HG03342 (cell line): ENCODE measurements around the gene LEPR.
"Not testable (repeated sequence)": the region's sequence is repeated elsewhere in the genome, so short reads cannot be mapped to it uniquely, and the experiment has no call there.

ENCODE experiments used
- ATAC-seq: cut with Tn5 transposase; IDR thresholded peaks from one replicate; pipeline ENCODE4 v1.9.1; 2021; ENCODE audit warnings: mild to moderate bottlenecking, moderate library complexity; ENCODE audit not compliant: unreplicated experiment

The LEPR gene, protein sequence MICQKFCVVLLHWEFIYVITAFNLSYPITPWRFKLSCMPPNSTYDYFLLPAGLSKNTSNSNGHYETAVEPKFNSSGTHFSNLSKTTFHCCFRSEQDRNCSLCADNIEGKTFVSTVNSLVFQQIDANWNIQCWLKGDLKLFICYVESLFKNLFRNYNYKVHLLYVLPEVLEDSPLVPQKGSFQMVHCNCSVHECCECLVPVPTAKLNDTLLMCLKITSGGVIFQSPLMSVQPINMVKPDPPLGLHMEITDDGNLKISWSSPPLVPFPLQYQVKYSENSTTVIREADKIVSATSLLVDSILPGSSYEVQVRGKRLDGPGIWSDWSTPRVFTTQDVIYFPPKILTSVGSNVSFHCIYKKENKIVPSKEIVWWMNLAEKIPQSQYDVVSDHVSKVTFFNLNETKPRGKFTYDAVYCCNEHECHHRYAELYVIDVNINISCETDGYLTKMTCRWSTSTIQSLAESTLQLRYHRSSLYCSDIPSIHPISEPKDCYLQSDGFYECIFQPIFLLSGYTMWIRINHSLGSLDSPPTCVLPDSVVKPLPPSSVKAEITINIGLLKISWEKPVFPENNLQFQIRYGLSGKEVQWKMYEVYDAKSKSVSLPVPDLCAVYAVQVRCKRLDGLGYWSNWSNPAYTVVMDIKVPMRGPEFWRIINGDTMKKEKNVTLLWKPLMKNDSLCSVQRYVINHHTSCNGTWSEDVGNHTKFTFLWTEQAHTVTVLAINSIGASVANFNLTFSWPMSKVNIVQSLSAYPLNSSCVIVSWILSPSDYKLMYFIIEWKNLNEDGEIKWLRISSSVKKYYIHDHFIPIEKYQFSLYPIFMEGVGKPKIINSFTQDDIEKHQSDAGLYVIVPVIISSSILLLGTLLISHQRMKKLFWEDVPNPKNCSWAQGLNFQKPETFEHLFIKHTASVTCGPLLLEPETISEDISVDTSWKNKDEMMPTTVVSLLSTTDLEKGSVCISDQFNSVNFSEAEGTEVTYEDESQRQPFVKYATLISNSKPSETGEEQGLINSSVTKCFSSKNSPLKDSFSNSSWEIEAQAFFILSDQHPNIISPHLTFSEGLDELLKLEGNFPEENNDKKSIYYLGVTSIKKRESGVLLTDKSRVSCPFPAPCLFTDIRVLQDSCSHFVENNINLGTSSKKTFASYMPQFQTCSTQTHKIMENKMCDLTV

DNA sequence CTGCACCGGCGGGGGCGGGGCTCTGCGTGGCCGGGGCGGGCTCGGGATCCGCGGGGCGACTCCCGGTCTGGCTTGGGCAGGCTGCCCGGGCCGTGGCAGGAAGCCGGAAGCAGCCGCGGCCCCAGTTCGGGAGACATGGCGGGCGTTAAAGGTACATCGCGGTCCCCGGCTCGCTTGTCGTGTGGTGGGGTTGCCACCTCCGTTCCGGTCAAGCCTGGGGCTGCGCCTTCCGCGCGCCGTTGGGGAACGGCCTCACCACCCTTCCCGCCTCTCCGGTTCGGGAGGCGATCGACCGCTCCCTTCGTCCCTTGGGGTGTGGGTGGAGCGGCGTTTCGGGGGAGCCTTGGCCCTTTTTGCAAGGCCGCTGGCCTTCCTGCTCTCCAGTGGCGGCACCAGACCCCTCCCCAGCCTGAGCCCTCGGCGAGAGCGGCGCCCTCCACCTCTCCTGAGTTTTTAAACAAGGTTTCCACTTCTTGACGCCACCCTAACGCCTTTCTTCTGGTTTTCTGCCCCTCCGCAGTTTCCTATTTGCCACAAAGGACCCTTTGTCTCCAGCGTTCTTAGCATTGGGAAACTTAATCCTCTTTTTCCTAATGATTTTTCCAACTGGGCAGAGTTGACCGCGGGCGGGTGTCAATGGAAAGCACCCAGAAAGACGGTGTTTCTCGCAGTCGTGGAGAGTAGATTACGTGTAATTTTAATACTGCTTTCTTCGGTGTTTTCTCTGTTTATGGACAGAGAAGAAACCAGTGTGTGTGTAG lies at the start of gene LEPR, which contains the start of gene LEPROT:
LEPR (plus strand) TSS at position 79 of the 761 bp plus-strand sequence. CDS start 144,898 bp downstream, outside the sequence.
LEPROT (plus strand) TSS at position 79 of the 761 bp plus-strand sequence; CDS start at position 136, 57 bp downstream.
- peak; percentile 5 for ATAC-seq

DNA sequence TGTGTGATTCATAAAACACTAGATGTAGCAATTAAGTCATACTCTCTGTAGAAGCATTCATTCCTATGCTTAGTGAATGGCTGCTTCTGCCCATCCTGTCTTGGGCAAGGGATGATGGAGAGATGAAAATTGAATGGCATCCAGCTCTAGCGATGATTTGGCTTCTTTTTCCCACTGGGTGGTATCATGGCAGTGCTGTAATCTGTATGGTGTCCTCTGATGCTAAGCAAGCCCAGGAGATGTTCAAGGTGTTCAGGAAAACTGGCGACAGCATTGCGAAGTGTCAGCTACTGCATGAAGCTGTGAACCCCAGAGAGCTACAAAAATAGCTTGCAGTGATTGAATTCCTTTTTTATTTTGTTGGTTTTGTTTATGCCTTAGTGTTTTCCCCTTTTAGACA lies 48.9 kb upstream of the LEPR start:
- no peak for ATAC-seq

DNA sequence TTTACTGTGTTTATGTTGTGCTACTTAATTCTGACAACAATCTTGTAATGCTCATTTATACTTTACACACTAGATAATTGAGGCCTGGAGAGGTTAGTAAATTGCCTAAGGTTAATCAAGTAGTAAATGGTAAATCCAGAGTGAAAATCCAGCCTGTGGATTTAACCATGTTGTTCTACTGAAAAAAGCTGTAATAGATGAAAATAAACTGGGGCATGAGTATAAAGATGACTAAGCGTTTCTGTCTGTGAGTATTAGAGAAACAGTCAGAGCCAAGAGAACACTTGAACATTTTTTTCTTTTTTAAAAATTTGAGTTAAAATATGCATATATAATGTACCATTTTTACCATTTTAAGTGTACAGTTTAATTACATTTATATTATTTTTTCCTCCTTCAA lies 47.9 kb upstream of the LEPR start:
- no peak for ATAC-seq

DNA sequence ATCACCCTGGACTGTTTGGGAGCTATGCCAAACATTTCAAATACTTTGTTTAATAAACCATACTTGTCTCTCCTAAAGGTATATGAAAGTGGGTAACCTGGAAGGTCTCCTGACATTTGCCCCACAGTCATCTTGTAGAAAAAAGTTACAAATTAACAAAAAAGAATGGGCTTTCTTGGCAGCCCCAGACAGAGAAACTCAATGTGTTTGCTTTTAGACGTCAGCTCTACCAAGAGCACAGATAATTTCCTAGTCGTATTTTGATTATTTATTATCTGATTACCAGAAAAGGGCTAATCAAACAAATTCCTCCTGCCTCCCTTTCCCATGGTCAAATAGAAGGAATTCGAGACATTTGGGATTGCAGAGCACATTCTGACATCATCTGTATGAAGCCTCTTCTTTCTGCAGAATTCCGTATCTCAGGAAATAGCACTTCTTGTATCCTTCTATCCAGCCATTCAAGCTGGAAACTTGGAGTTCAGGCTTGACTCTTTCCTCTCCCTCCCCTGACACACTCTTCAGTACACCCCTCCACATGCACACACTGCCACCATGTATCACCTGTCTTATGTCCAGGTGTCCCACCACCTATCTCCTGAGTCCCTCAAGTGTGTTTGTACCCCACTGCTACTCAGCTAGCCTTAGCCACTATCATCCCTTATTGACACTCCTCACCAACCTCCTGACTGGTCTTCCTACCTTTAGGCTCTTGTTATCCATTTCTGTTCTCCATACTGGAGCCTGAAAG lies 42.8 kb upstream of the LEPR start:
- ATAC-seq, result no peak

DNA sequence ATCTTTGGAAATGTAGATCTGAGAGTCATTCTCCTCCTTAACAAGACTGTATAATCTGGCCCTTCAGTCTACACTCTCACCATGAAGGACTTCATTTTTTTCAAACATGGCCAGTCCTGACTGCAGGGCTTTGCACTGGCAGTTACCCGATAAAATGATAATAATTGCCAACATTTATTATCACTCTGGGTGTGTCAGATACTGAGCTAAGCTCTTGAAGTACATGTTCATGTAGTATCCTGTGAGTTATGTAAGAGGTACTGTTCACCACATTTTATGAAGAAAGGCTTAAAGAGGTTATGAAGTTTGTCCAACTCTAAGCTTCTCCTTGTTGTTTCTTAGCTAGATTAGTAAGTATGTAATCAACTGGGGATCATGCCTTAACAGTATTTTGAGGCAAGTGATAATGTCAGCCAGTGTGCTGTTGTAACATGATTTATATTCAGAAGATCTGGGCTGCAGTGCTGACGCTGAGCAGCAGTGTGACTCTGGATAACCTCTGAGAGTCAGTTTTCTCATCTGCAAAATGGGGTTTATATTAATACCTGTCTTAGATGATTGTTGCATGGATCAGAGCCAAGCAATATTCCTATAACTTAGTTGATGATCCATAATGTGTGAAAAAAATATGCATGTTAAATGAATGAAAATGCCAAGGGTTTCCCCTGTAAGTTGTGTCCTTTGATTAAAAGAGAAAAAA lies 42.1 kb upstream of the LEPR start:
- ATAC-seq, result no peak

DNA sequence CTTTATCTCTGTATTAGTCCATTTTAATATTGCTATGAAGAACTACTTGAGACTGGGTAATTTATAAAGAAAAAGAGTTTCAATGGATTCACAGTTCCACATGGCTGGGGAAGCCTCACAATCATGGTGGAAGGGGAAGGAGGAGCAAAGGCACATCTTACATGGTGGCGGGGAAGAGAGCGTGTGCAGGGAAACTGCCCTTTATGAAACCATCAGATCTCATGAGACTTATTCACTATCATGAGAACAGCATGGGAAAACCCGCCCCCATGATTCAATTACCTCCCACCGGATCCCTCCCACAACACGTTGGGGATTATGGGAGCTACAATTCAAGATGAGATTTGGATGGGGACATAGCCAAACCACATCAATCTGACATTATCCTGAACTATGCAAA lies 36.0 kb upstream of the LEPR start:
- ATAC-seq, result not testable (repeated sequence)

DNA sequence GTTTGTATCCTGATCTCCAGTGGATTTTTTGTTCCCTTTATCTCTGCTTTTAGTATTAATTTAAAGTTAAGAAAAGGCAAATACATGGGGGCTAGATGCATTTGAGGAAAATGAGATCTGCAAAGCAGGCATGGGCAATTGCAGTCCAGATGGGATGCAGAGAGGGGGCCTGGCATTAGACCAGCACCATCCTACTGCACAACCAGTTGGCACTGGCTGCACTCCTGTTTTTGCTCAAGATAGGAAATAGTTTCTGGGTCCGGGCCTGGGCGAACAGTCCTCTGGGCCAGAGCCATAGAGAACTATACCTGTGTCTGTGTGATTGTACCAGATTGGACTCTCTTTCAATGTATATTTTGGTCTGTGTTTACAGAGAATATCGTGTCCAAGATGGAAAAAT lies 34.0 kb upstream of the LEPR start:
- ATAC-seq, result no peak

DNA sequence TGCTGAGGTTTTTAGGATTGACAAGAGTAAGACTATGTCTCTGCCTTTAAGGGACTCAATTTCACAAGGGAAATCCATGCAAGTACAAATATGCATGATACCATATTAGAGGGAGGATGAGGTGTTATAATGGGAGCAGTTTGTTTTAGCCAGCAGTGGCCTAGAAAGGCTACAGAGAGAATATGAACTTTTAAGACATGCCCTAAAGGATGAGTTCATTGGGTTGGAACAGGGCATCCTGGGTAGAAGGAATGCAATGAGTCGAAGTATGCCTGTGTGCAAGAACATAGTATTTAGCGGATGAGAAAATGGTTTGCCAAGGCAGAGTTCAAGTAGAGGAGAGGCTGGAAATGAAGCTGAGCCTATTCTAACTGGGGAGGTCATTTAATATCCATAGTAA lies 32.6 kb upstream of the LEPR start:
- ATAC-seq, result no peak

DNA sequence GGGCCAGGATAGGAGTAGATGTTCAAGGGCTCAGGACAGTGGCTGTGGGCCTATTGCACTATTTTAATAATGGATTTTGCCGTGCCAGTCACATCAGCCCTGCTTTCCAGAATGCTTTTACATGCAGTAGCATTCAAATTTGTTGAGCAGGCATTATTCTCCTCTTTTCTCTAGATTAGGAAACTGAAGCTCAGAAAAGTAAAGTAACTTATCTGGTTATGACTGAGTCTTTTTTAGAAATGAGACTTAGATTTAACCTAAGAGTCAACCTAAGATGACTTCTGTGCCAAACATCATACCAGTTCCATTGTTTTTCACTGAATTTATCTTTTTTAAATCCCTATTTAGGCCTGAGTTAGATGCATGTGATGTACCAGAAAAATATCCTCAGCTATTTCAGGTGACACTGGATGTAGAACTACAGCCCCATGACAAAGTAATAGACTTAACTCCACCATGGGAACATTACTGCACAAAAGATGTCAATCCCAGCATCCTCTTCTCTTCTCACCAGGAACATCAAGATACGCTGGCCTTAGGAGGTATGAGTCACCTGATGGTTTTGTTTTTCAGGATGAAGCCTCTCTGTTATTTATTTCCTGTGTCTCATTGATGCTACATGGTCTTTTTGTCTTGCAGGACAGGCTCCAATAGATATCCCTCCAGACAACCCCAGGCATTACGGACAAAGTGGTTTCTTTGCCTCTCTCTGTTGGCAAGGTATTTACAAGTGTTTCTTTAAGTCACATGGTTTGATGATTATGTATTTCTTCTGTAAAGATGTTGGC lies 31.4 kb upstream of the LEPR start:
- ATAC-seq, result no peak

DNA sequence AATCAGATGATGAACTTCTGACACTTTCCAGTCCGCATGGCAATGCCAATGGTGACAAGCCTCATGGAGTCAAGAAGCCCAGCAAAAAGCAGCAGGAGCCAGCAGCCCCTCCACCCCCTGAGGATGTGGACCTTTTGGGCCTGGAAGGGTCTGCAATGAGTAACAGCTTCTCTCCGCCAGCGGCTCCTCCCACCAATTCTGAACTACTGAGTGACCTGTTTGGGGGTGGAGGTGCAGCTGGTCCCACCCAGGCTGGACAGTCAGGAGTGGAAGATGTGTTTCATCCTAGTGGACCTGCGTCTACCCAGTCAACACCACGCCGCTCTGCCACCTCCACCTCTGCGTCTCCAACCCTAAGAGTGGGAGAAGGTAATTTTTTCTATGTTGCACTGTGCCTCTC lies 28.0 kb upstream of the LEPR start:
- ATAC-seq, result no peak

DNA sequence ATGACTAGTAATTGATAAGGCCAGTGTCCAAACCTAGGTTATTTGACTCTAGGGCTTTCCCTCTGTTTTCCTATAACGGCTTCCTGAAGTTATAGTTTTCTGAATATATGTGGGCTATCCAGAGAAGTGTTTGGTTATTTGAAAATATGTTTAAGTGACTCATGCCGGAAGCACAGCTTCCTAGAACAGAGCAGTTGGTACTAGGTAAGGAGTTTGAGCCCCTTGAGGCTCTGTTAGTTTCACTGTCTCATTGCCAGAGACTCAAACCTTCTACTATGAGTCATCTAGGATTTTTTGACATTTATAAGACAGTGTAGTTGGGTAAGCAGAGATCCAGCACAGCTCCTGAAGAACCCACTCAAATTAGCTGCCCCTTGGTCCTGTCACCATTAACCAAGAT lies 27.1 kb upstream of the LEPR start:
- peak; percentile 91 for ATAC-seq

DNA sequence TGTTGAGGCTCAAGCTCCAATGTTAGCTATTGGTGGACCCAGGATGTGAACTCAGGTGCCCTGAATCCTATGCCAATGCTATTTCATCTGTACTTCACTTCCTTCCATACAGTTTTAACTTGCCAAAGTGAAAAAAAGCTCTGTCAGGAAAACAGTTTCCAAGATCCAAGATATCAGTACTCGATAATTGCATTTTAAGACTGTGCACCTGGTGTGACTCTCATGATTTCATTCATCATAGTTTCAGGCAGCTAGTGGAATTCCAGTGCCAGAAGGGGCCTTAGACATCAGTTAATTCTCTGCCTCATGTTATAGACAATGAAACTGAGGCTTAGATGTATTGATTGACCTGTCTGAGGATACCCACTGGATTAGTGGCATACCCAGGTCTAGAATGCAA lies 26.5 kb upstream of the LEPR start:
- ATAC-seq, result no peak

DNA sequence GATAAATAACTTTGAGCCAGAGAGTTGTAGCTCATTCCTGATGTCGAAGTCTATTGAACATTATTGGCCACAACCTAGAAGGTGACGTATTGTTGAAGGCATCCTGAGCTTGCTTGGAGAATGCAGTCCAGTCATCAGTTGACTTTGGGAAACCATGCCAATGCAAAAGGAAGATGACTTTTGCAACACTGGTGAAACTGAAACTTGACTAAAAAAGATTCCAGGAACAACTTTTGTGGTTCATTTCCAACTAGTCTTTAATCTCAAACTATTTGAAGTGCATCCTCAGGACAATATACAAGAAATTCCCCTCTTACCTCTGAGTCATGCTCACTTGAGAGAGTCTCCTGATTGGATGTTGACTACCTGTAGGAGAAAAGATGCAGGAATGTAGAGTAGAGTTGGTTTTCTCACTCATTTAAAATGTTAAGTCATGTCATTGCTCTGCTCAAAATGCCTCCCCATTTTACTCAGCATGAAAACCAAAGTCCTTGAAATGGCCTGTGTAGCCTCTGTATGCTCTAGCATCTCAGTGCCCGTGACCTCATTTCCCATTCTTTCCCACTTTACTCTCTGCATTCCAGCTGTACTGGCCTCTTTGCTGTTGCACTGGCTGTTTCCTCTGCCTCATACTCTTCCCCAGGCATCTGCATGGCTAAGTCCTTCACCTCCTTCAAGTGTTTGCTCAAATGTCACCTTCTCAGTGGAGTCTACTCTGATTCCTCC lies 24.4 kb upstream of the LEPR start:
- ATAC-seq, result no peak

DNA sequence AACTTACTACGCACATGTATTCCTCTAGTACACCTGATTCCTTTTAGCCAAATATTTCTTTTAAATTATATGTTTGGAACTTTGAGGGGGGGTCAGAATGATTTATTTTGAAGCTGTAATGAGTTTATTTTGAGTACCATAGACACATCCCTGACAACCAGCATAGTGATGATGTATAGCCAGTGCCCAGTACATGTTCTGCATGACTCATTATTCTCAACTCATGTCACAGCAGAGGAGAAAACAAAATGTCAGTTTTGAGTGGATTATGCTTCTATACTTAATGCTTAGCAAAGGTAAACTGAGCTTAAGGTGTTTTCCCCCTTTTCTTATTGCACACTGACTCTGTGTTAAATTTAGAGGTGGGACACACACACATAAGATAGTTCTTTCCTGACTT lies 22.4 kb upstream of the LEPR start:
- no peak for ATAC-seq

DNA sequence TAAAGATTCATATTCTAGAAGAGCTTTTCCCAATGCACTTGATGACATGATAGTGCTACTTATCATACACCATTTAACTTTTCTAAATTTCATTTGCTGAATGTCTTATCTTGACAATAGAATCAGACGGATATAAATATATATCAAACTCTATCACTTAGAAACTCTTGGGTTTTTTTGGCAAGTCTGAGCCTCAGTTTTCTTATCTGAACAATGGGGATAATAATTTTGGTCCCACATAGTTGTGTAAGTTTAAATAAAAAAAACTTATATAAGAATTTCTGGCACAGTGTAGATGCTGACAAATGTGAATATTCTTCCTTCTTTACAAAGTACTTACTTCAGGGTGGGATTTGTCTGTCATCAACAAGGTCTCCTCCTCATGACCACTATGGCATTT lies 21.5 kb upstream of the LEPR start:
- ATAC-seq, result no peak

DNA sequence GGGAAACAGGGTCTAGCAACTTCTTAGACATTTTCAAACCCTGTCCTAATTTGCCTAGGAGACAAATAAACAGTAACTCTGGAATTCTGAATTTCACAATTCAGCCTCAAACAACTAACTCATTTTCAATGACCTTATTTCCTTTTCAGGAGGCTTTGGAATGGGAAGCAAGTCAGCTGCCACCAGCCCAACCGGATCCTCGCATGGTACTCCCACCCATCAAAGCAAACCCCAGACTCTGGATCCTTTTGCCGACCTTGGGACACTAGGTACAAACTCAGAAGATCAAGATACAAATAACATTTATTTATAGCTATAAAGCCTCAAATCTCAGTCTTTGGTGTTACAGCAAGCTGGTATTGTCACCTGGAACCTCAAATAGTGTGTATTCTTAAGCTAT lies 18.9 kb upstream of the LEPR start:
- no peak for ATAC-seq

DNA sequence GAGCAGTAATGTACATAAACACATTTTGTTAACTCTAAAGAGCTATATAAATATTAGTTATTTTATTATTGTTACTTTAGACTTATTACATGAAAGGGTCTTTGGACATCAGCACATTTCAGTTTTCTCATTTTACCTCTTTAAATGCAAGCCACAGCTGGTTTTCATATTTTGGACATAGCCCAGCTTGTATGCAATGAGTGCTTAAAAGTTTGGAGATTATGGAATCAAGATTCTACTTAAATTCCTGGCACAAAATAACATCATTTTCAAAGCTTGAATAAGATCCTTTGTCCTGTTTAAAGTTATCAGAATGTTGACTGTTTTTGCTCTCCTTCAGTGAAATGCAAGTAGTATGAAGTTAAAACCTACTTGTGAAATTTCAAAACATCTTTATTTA lies 15.5 kb upstream of the LEPR start:
- ATAC-seq, result no peak

DNA sequence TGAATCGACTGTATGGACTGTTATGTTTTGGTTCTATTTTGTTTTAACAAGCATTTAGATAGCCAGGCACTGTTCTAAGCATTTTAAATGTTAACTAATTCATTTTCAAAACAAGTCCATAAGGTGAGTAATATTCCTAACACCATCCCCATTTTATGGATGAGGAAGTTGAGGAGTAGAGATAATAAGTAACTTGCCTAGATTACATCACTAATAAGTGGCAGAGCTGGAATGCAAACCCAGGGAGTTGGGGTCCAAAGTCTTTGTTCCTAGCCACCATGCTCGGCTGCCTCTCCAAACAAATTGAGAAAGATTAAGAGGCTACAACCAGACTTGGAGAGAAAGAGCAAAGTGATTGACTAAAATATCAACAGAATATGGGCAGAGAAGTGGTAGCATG lies 12.6 kb upstream of the LEPR start:
- ATAC-seq, result no peak
